GM21717 (cell line): ENCODE measurements around the gene RNASE13.

ENCODE experiments used
- ATAC-seq: cut with Tn5 transposase; IDR thresholded peaks from one replicate; pipeline ENCODE4 v1.9.1; 2021; ENCODE audit warnings: mild to moderate bottlenecking, moderate library complexity; ENCODE audit not compliant: unreplicated experiment

Gene RNASE13, protein sequence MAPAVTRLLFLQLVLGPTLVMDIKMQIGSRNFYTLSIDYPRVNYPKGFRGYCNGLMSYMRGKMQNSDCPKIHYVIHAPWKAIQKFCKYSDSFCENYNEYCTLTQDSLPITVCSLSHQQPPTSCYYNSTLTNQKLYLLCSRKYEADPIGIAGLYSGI

DNA sequence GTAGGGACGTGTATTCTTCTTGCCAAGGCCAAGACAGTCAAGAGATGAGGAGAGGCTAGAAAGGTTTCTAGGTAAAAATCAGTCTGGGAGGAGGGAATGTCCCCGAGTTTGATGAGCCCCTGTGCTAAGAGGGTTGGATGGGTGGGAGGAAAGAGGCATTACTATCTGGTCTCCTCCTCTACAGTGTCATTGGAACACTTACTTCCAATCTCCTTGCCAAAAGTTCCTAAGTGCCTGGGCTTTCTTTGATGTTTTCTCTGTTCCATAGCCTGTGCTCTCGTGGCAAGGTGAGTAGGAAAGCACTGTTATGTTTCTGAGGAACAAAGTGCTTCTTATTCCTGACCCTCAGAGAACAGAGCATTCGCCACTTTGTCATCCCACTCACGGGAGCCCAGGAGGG is at the start of gene RNASE13:
Gene RNASE13 (minus strand): TSS at position 101 of the 400 bp plus-strand sequence. CDS start 519 bp downstream, outside the sequence.
- no peak for ATAC-seq

DNA sequence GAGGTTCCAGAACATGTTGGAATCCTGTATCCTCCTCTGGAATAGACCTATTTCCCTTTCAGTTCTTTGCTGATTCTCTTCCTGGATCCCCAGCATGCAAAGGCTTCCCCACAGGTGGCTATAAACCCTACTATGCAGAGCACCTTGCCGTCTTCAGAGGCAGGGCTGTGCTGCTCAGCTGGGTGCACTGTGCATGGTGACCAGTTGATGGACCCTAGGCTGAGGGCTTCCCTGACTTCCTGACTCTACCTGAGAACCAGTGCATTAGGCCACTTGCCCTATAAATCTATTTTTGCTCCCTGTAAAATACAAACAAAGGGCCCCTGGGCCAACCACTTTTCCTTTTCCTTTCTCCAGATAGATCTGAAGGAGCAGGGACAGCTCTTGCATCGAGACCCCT is 49.8 kb upstream of the RNASE13 start:
- ATAC-seq = no peak

DNA sequence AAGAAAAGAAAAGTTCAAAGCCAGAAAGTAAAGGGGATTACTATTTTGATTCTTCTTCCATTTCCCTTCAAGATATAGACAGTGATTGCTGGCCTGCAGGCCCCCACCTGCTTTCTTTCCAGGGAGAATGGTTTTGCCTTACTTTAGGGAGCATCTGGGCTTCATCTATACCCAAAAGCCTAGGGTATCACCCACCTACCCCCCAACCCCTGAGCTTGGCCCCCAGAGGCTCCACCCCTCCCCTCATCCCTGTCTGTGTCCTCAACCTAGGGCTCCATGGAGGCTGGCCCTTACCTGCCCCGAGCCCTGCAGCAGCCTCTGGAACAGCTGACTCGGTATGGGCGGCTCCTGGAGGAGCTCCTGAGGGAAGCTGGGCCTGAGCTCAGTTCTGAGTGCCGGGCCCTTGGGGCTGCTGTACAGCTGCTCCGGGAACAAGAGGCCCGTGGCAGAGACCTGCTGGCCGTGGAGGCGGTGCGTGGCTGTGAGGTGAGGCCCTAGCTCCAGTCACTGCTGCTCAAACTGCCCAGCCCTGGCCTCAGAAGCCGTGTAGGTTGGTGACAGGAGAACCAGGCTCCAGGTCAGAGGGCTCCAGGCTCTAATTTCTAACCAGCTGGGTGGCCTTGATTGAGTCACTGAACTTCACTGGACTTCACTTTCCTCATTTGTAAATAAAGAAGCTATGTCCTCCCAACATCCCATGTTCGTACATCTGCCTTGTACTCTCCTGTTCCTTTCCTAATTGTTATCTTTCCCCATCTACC is 49.1 kb upstream of the RNASE13 start:
- ATAC-seq = no peak

DNA sequence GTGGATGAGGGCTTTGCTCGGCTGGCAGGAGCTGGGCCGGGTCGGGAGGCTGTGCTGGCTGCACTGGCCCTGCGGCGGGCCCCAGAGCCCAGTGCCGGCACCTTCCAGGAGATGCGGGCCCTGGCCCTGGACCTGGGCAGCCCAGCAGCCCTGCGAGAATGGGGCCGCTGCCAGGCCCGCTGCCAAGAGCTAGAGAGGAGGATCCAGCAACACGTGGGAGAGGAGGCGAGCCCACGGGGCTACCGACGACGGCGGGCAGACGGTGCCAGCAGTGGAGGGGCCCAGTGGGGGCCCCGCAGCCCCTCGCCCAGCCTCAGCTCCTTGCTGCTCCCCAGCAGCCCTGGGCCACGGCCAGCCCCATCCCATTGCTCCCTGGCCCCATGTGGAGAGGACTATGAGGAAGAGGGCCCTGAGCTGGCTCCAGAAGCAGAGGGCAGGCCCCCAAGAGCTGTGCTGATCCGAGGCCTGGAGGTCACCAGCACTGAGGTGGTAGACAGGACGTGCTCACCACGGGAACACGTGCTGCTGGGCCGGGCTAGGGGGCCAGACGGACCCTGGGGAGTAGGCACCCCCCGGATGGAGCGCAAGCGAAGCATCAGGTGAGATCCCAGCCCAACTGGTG is 47.0 kb upstream of the RNASE13 start:
- ATAC-seq = no peak

DNA sequence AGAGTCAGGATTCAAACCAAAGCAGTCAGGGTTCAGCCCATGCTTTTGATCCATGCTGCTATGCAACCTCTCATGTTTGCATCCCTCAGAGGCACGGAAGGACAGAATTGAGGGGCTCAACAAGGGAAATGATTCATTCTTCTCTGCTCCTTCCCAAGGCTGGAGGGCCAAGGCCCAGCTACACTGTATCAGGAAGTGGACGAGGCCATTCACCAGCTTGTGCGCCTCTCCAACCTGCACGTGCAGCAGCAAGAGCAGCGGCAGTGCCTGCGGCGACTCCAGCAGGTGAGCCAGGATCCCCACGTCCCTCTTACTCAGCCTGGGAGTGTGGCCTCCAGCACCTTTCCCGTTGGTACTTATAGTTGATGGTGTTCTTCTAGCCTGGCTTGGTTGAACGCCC is 44.1 kb upstream of the RNASE13 start:
- no peak for ATAC-seq

DNA sequence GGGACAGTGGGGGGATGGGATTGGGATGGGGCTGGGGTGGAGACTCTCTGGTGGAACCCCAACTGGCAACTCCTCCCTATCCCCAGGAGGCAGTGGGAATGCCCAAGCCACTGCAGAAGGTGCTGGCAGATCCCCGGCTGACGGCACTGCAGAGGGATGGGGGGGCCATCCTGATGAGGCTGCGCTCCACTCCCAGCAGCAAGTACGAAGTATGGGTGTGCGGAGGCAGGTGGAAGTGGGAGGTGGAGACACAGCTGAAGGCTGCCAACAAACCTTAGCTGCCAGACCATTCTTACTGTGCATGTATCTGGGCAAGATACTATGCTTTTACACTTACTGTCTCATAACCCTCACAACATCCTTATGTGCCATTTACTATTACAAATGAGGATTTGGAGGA is 43.7 kb upstream of the RNASE13 start:
- ATAC-seq = no peak

DNA sequence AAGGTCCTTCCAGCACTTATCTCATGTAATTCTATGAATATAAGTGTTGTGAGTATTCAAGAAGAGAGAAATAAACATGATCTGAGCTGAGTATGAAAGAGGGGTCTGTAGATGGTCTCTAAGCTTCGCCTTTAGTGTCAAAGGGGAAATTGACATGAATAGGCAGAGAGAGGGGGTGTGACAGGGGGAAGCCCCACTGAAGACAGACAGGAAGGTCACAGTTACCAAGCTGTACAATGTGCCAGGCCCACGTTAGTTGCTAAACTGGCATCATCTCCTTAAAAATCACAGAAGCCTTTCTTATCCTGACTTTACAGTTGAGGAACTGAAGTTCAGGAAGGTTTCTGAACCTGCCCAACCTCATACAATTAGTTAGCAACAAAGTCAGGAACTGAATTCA is 43.1 kb upstream of the RNASE13 start:
- ATAC-seq = no peak

DNA sequence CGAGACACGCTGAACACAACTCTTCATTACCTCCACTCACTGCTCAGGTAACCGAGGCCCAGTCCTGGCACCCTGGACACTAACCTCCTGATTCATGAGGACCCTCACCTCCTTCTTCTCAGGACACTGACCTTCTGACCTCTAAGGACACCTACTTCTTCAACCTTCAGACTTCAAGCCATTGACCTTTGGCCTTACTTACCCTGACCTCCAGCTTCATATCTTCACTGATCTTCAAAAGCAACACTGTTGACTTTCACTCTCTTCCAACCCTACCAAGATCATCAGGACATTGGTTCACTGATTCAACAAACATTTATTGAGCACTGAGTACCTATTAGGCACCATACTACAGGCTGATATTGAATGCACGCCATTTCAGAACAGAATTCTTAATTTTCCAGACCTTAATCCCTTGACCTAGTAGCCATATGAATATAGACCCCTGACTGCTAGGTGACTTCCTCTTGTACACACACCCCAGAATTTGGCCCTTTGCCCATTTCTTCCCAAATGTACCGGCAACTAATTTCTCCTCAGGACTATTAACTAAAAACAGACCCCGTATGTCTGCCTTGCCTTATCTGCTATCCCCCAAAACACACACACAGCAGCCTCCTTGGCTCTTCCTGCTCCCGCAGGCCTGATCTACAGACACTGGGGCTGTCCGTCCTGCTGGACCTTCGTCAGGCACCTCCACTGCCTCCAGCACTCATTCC is 41.3 kb upstream of the RNASE13 start:
- ATAC-seq = no peak

DNA sequence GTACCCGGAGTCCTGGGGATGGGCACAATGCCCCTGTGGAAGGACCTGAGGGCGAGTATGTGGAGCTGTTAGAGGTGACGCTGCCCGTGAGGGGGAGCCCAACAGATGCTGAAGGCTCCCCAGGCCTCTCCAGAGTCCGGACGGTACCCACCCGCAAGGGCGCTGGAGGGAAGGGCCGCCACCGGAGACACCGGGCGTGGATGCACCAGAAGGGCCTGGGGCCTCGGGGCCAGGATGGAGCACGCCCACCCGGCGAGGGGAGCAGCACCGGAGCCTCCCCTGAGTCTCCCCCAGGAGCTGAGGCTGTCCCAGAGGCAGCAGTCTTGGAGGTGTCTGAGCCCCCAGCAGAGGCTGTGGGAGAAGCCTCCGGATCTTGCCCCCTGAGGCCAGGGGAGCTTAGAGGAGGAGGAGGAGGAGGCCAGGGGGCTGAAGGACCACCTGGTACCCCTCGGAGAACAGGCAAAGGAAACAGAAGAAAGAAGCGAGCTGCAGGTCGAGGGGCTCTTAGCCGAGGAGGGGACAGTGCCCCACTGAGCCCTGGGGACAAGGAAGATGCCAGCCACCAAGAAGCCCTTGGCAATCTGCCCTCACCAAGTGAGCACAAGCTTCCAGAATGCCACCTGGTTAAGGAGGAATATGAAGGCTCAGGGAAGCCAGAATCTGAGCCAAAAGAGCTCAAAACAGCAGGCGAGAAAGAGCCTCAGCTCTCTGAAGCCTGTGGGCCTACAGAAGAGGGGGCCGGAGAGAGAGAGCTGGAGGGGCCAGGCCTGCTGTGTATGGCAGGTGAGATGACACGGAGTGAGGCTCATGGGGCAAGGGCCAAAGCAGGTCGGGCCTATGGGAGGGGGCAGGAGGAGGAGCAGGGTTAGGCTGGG is 40.0 kb upstream of the RNASE13 start:
- ATAC-seq = no peak

DNA sequence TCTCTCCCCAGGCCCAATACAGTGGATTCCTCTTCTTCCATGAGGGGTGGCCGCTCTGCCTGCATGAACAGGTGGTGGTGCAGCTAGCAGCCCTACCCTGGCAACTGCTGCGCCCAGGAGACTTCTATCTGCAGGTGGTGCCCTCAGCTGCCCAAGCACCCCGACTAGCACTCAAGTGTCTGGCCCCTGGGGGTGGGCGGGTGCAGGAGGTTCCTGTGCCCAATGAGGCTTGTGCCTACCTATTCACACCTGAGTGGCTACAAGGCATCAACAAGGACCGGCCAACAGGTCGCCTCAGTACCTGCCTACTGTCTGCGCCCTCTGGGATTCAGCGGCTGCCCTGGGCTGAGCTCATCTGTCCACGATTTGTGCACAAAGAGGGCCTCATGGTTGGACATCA is 39.3 kb upstream of the RNASE13 start:
- ATAC-seq = no peak

DNA sequence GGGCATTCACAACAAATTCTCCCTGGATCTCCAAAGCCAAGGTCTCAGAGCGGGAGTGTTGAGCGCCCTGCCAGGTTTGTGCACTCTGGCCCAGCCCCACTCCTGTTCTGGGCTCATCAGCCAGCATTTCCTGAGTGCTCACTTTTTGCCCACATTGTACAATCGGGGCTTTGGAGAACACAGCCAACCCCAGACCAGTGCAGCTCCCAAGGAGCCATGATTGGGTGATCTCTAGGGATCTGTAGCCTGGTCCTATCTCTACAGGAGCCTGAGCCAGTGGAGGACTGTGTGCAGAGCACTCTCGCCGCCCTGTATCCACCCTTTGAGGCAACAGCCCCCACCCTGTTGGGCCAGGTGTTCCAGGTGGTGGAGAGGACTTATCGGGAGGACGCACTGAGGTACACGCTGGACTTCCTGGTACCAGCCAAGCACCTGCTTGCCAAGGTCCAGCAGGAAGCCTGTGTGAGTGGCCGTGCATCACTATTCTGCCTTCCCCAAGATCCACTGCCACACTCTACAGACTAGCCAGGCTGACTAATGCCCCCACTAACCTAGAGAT is 38.3 kb upstream of the RNASE13 start:
- no peak for ATAC-seq

DNA sequence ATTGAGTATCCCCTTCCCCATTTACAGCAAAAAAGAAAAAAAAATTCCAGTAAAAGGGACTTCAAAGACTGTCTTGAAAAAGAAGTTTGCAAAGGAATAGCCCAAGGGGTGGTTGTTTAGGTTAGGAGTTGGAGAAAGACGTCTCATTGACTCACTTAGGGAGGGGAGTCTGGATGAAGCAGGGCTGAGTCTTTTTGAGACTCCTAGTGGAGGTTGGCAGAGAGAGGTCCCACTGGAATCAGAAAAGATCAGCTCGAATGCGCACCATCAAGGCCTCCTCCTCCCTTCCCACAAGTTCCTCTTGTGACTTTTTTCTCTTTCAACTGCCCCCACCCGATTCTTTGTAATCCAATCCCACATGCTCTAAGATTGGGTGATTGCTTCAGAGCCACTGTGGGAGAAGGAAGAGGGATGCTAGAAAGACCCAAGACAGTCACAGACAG is 37.4 kb upstream of the RNASE13 start:
- ATAC-seq = no peak

DNA sequence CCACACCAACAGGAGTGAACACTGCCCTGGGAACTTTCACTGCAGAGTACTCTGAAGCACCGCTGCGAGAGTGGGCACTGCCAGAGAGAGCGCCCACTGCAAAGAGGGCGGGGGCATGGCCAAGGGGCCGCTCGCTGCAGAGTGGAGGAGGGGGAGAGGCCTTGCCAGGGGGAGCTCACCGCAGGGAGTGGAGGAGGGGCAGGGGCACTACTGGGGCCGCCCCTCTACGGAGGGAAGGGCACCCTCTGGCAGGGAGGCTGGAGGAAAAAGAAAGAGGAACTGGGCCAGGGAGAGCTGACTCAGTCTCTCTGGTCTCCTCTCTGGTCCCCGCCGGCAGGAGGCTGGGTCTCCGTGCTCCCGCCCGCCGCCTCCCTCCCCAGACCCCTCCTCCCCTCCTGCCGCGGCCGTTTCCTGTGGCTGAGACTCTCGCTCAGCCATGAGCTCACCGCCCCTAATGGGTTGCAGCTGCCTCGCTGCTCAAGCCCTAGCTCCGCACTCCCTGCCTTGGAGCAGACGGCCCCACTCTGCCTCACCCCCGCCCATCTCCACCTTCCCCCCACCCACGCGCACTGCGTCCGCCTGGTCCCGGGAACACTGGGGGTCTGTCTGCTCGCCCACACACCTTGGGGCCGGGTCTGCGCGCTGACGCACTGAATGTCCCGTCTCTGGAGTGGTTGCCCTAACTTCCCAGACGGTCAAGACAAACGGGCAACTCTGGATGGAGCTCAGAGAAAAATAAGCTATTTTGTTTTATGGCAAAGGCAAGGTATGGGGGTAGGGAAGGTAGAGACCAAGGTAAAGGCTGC is 36.8 kb upstream of the RNASE13 start:
- peak; percentile 67 for ATAC-seq

DNA sequence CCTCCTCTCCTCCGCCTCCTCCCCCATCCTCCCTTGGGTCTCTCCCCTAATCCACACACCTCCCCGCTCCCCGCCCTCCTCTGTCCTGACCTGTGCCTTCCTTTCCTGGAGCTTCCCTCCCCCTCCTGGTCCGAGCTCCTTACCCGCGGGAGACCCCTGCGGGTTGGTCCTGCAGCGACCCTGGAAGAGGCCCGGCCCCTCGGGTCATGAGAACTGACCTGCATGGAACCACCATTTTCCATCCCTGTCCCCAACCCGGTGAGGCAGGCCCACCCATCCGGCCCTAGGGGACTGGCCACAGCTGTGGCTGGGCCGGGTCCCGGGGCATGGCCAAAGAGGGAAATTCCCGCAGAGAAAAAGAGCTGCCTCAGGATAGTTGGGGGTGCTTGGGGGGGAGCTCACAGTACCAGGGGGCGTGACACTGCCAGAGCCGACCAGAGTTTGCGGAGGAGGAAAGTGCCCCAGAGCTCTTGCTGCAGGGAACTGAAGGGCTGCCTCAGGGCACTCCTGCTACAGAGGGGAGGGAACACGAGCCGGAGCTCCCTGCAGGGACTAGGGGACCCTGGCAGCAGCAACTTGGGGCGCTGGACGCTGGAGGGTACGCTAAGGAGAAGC is 36.1 kb upstream of the RNASE13 start:
- peak; percentile 12 for ATAC-seq

DNA sequence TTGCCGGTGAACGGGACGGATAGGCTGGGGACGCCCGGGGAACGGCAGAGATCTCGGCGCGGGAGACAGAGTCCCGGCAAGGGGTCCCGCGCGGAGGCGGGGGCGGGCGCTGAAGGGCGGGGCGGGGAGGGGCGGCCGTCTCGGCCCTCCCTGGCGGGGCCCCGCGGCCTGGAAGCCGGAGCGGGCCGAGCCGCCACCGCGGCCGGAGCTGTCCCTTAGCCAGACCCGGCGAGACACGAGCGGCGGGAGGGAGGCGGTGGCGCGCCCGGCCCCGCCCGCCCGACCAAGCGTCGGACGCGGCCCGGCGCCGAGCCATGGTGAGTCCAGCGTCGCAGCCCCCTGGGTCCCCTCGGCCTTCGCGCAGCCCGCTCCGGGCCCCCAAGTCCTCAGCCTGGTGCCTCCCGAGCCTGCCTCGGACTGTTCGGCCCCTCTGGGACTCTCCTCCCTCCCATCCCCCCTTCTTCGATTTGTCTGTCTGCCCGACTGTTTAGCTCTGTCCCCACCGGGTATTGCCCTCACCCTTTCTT is 35.5 kb upstream of the RNASE13 start, which contains the start of gene ARHGEF40:
Gene ARHGEF40 (plus strand): TSS at position 222 of the 527 bp plus-strand sequence. CDS start 93 bp downstream, at position 315.
- no peak for ATAC-seq

DNA sequence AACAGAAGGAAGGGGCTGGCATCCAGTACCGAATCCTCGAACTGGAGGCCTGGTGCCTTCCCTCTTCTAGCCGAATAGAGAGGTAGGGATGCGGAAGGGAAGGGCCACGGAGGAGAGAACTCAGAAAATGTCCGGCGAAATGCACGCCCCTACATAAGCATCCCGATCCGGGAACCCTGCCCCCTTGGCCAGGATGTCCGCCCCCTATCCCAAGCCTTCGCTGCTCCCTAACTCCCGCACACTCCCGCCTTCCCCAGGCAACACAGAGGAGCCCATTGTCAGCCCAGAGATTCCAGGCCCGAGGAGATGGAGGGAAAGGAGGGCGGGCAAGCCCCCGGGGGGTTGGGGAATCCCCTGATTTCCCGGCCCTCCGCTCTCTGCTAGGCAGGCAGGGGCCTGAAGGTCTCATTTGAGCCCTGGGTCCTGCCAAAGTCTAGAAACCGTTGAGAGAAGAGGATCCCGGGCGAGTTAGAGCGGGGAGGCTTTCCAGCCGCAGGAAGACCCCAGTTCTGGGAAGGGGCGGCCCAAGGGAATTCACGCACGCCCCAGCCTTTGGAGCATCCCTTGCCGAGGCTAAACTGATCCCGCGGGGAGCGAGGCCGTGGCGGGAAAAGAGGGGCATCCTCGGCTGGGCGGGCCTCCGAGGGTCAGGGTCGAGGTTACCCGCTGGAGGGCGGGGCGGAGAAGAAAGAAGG is 34.9 kb upstream of the RNASE13 start:
- ATAC-seq = no peak

DNA sequence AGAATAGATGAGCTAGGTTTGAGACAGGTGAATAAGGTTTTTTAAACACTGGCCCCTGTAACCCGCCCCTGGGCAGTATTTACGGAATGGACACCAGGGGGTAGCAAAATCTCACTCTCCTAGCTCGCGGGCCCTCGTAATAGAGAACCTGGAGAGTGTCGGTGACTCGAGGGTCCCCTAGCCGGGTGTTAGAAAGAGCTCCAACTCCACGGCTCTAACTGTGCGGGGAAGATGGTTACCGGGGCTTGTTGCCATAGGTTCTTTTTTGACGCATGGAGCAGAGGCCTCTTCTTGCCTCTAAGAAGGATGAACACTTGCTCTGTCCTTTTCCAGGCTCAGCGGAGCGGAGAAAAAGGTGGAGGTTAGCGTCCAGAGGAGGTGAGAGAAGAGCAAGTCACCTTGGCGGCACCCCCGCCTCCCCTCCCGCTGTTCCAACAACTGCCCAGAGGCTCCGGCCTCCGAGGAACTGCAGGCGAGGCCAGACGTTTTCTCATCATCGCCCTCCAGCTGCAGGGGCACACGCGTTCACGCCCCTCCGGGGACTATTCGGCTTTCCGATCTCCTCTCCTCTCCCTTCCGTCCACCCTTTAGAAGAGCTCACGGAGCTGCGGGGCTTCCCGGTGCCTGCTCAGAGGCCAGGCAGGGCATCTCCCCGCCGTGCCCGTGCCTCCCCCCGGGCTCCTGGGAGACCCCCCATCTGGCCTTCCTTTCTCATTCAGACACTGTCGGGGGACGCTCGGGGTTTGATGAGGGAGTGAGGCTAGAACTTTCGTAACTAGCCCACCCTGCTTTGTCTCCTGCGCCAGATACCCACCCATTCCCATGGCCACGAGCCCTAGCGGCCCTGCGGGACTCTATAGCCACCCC is 34.1 kb upstream of the RNASE13 start:
- ATAC-seq = no peak
